Heart left ventricle (tissue), 16 donors: ENCODE measurements around the gene EMC7. TPM values are rescaled to one million over a fixed set of nuclear protein-coding genes. Genes with fewer than 3 reads are reported as not detected.

Experiments used
- ATAC-seq, 4 donors: fragments of 200-7000 bp; cut with Tn5 transposase; one replicate each; pipeline ENCODE4 v1.9.1; 2020 to 2022; ENCODE audit warnings: moderate library complexity in 4 of 4, mild to moderate bottlenecking in 3 of 4, moderate number of reproducible peaks in 1 of 4
- DNase-seq, 5 donors: peaks; one replicate each; pipeline ENCODE4 v3.0.0-alpha.2; 2020
- H3K27ac ChIP-seq, 12 donors: fragments of 200-600 bp; sonication (generic) in 4 of 12; one replicate each; pipeline versions ENCODE4 v1.5.0 to v1.8.0; 2016 to 2022; ENCODE audit warnings: mild to moderate bottlenecking in 2 of 12
- H3K27me3 ChIP-seq, 9 donors: fragments of 200-600 bp; sonication (generic) in 2 of 9; one replicate each; pipeline versions ENCODE4 v1.5.1 to v1.8.0; 2016 to 2022; ENCODE audit warnings: mild to moderate bottlenecking in 3 of 9
- H3K36me3 ChIP-seq, 9 donors: fragments of 200-600 bp; sonication (generic) in 2 of 9; one replicate each; pipeline versions ENCODE4 v1.5.0 to v1.8.0; 2018 to 2022; ENCODE audit warnings: mild to moderate bottlenecking in 2 of 9
- H3K4me1 ChIP-seq, 12 donors: fragments of 200-600 bp; sonication (generic) in 4 of 12; one replicate each; pipeline versions ENCODE4 v1.5.0 to v1.8.0; 2016 to 2022; ENCODE audit warnings: mild to moderate bottlenecking in 3 of 12
- H3K4me3 ChIP-seq, 12 donors: fragments of 200-600 bp; sonication (generic) in 4 of 12; one replicate each; pipeline versions ENCODE4 v1.5.0 to v1.8.0; 2017 to 2022; ENCODE audit warnings: mild to moderate bottlenecking in 9 of 12, moderate library complexity in 4 of 12
- H3K9me3 ChIP-seq, 12 donors: fragments of 200-600 bp; sonication (generic) in 4 of 12; one replicate each; pipeline versions ENCODE4 v1.5.0 to v1.8.0; 2016 to 2022; ENCODE audit warnings: mild to moderate bottlenecking in 1 of 12
- POLR2A ChIP-seq, 2 donors: fragments of 450-650 bp; IDR thresholded peaks; one replicate each; pipeline ENCODE4 v1.6.1; 2017; ENCODE audit warnings: antibody characterized with exemption in 2 of 2, mild to moderate bottlenecking in 2 of 2, moderate library complexity in 2 of 2
- whole genome bisulfite sequencing, 4 donors: extraction: QIAGEN DNeasy Blood & Tissue Kit in 2 of 4; methylation state at CpG; one replicate each; pipeline versions ENCODE4 v1.1.5 to v1.1.7; 2013 to 2018; 5-methylcytosine and 5-hydroxymethylcytosine counted together
- intact Hi-C, 10 donors: fragments of 100-400 bp; cut with DNase I; formaldehyde crosslinking; loops; one replicate each; pipeline versions ENCODE4 v1.11.1 to v1.14.2; 2022
- polyA plus RNA-seq, 2 donors: library from polyadenylated mRNA; stranded (reverse); fragments of 200-250 nt; gene quantifications; one replicate each; pipeline ENCODE4 v1.2.3, GENCODE V29; 2013
- total RNA-seq, 9 donors: library from RNA; depleted of rRNA in 2 of 9; stranded (reverse); fragments of >200 nt in 2 of 9; fragmentation: NEBNext Ultra II Directional in 3 of 9; extraction: Animal tissue kit (Norgen Biotek cat#: 25700) in 3 of 9; gene quantifications; one replicate each; pipeline versions ENCODE4 v1.1.0 to v1.2.4, GENCODE V29; 2016 to 2023
- TF ChIP-seq, protein P1 (sequence below), 12 donors: fragments of 200-600 bp; sonication (generic) in 4 of 12; IDR thresholded peaks; one replicate each; pipeline versions ENCODE4 v1.5.0 to v1.8.0; 2018 to 2022; ENCODE audit warnings: antibody characterized with exemption in 12 of 12, mild to moderate bottlenecking in 5 of 12
- donor health status: ischemic (EF 13 %, LVEDD 7.1; RV severe dilation, severe dysfunction).
- donor health status: healthy with polysubstance abuse.
- donor health status: DM: no; HTN: yes; CAD: no.
- donor health status: DM: no; HTN: no; CAD: no.
- donor health status: ischemic (EF 25% LVEDD 6.9; RV normal size, moderate dysfunction).
- donor health status: ischemic (EF 25% LVEDD 5.7; RV mildly dilated, moderate dysfunction).
- donor health status: healthy.
- donor health status: DM: yes; HTN: yes; CAD: no.
- donor health status: ischemic (EF 35%, LVEDD 5.7; RV mildly dilated, moderate dysfunction).
- donor health status: nonischemic (EF 11% LVEDD 7.7; RV severe dilation, severe dysfunction).
- donor health status: DM: yes; HTN: yes; CAD: no.
- donor health status: PGD.
- donor health status: ischemic (EF 29% LVEDD 5.4; RV normal size, mild dysfunction).
- donor health status: nonischemic (EF 23%, LVEDD 6.1; RV moderate dilation, normal function).

EMC7 gene
- total and polyA plus RNA-seq, 11 donors, result 28.9 to 143 (median 65.2) TPM

DNA sequence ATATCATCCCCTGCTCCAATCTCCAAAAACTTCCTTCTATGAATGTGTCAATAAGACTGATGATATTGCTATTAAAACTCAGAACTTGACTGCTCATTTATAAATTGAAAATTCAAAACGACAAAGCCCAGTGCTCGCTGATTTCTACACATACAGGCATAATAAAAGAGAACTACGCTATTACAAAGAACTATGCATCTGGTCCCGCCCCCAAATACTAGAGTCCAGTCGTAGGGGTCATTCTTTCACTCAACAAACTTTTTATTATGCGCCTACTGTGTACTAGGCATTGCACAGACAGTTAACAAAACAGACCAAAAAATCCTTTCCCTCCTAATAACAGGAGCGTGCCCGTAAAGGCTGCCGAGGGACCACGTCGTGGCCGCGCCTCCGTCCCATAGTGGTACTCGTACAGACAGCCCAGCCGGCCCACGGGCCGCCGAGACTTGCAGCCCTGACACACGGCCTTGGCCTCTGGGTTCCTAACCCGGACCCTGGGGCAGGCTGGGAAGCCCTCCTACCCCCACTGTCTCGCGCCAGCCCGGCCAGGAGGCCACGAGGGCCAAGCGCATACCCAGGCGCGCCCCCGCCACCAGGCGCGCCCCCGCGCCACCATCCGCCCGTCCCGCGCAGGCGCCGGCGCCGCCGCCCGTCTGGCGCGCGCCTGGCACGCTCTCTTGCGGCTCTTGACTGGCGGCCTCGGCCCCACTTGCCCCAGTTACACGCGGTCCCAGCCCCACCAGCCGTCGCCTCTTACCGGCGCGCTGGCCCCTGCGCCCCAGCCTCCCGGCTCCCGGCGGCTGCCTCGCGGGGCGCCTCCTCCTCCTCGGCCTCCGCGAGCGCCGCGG lies 63.4 kb downstream of the EMC7 start:
- intact Hi-C loops, result loop anchor here in 1 of 10 donors (10.0 kb wide), 1 partner anchor 67 kb away; the partner anchor contains the start of genes EMC7 and PGBD4
- peak; percentile 79 to 96 (median 94) for ATAC-seq

More for the DNA sequence above, 63.4 kb downstream of the EMC7 start:
- Histone ChIP-seq H3K4me3 (peak overlapping the region; percentile 48 to 98 (median 80)), H3K36me3 (no peaks in the 10 kb centered on the region), H3K27me3 (no peaks in the 10 kb centered on the region), H3K9me3 (no peaks in the 10 kb centered on the region), H3K4me1 (peaks cover 0 to 27% (median 13%) of the 10 kb centered on the region in 12 donors), H3K27ac (peak overlapping the region; percentile 84 to 98 (median 92))
- peak; percentile 80 to 91 (median 84) for DNase-seq
- WGBS, 4 donors, result 1% methylated on average over 20 to 69 of the region's 70 CpGs
- TF ChIP-seq POLR2A (IDR thresholded peaks at IDR 0.05), result no peak
- TF ChIP-seq, protein P1, sequence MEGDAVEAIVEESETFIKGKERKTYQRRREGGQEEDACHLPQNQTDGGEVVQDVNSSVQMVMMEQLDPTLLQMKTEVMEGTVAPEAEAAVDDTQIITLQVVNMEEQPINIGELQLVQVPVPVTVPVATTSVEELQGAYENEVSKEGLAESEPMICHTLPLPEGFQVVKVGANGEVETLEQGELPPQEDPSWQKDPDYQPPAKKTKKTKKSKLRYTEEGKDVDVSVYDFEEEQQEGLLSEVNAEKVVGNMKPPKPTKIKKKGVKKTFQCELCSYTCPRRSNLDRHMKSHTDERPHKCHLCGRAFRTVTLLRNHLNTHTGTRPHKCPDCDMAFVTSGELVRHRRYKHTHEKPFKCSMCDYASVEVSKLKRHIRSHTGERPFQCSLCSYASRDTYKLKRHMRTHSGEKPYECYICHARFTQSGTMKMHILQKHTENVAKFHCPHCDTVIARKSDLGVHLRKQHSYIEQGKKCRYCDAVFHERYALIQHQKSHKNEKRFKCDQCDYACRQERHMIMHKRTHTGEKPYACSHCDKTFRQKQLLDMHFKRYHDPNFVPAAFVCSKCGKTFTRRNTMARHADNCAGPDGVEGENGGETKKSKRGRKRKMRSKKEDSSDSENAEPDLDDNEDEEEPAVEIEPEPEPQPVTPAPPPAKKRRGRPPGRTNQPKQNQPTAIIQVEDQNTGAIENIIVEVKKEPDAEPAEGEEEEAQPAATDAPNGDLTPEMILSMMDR (IDR thresholded peaks at IDR 0.05), result no peak

Other genes starting within 250 kb of the EMC7 start
- gene CHRM5, start 133.4 kb downstream of the EMC7 start, total RNA-seq, result not detected
- not detected for gene CHRM5, start 133.4 kb downstream of the EMC7 start, polyA plus RNA-seq
- 10 to 100 TPM; 16.3 to 35.8 (median 20.8) TPM for gene AVEN, start 62.7 kb downstream of the EMC7 start, total RNA-seq
- gene AVEN, start 62.7 kb downstream of the EMC7 start, polyA plus RNA-seq, result 10 to 100 TPM; 24.5 to 37.1 TPM
- 1 to 10 TPM in 8 of 9 donors, under 1 TPM in 1; 0.95 to 2.1 (median 1.7) TPM for gene PGBD4, start 221 bp upstream of the EMC7 start, total RNA-seq
- gene PGBD4, start 221 bp upstream of the EMC7 start, polyA plus RNA-seq, result under 1 TPM; 0.86 to 0.91 TPM
- gene KATNBL1, start 108.2 kb upstream of the EMC7 start, total RNA-seq, result 10 to 100 TPM; 10.1 to 21.7 (median 15.8) TPM
- 10 to 100 TPM; 14.6 to 15.0 TPM for gene KATNBL1, start 108.2 kb upstream of the EMC7 start, polyA plus RNA-seq
- 100 to 1,000 TPM in 2 of 9 donors, 10 to 100 TPM in 7; 65.1 to 159 (median 85.5) TPM for gene EMC4, start 123.2 kb upstream of the EMC7 start, total RNA-seq
- gene EMC4, start 123.2 kb upstream of the EMC7 start, polyA plus RNA-seq, result 100 to 1,000 TPM; 160 to 163 TPM
- gene SLC12A6, start 235.9 kb upstream of the EMC7 start, total RNA-seq, result 10 to 100 TPM; 17.3 to 35.1 (median 24.9) TPM
- gene SLC12A6, start 235.9 kb upstream of the EMC7 start, polyA plus RNA-seq, result 1 to 10 TPM; 6.1 to 7.0 TPM
- 100 to 1,000 TPM in 8 of 9 donors, 10 to 100 TPM in 1; 96.4 to 217 (median 132) TPM for gene NOP10, start 241.3 kb upstream of the EMC7 start, total RNA-seq
- 100 to 1,000 TPM; 200 to 384 TPM for gene NOP10, start 241.3 kb upstream of the EMC7 start, polyA plus RNA-seq
- not detected for gene NUTM1, start 241.5 kb upstream of the EMC7 start, total RNA-seq
- not detected for gene NUTM1, start 241.5 kb upstream of the EMC7 start, polyA plus RNA-seq